HAP-1 (cell line): ENCODE measurements around the gene STX19.
A peak's percentile ranks its signal among the peaks of the same experiment; 100 is the strongest.
"Not testable (repeated sequence)": the region's sequence is repeated elsewhere in the genome, so short reads cannot be mapped to it uniquely, and the experiment has no call there.

Experiments
- DNase-seq, 2 experiments: peaks; one replicate each; pipeline ENCODE4 v3.0.0-alpha.2; 2016 to 2020; ENCODE audit warnings: low spot score in 2 of 2
- H3K27me3 ChIP-seq: fragments of 250-450 bp; sonication (Bioruptor Pico); 2 replicates; pipeline ENCODE4 v1.5.1; 2020; ENCODE audit warnings: low read depth, mild to moderate bottlenecking, moderate library complexity
- H3K36me3 ChIP-seq: fragments of 250-450 bp; sonication (Bioruptor Pico); replicated peaks from 2 replicates; pipeline ENCODE4 v1.5.1; 2020; ENCODE audit warnings: mild to moderate bottlenecking
- H3K4me1 ChIP-seq: fragments of 250-450 bp; sonication (Bioruptor Pico); 2 replicates; pipeline ENCODE4 v1.5.1; 2020; ENCODE audit warnings: mild to moderate bottlenecking
- H3K4me3 ChIP-seq: fragments of 250-450 bp; sonication (Bioruptor Pico); 2 replicates; pipeline ENCODE4 v1.5.1; 2020; ENCODE audit warnings: mild to moderate bottlenecking, moderate library complexity
- H3K9me3 ChIP-seq: fragments of 250-450 bp; sonication (Bioruptor Pico); 2 replicates; pipeline ENCODE4 v1.5.1; 2020; ENCODE audit warnings: mild to moderate bottlenecking, moderate library complexity
- in situ Hi-C: fragments of 300-500 bp; cut with MboI; formaldehyde crosslinking; loops from 3 replicates; pipeline ENCODE4 v1.14.3; 2020; ENCODE audit warnings: low sequenced_read_pairs, inconsistent platforms, mixed read lengths

Gene STX19

GRCh38 chr3:94061297-94061696, 32.9 kb upstream of the STX19 start:
- in situ Hi-C loops = no loop called here
- Histone ChIP-seq H3K9me3 (no peaks in the 10 kb centered on the region), H3K27me3 (no peaks in the 10 kb centered on the region), H3K4me3 (no peak overlapping the region), H3K36me3 (no peaks in the 10 kb centered on the region), H3K4me1 (peaks cover 14% of the 10 kb centered on the region)
- no peak for DNase-seq

- in situ Hi-C loops = no loop called here
- no peak overlapping the region for H3K4me3 ChIP-seq
- no peaks in the 10 kb centered on the region for H3K4me1 ChIP-seq
- no peak for DNase-seq
- no peaks in the 10 kb centered on the region for H3K9me3 ChIP-seq
- no peaks in the 10 kb centered on the region for H3K27me3 ChIP-seq
- H3K36me3 ChIP-seq = no peaks in the 10 kb centered on the region
Observed at GRCh38 chr3:94050546-94050945, 22.1 kb upstream of the STX19 start.

GRCh38 chr3:94049267-94049666, 20.9 kb upstream of the STX19 start:
- Histone ChIP-seq H3K36me3 (no peaks in the 10 kb centered on the region), H3K4me3 (no peak overlapping the region), H3K9me3 (no peaks in the 10 kb centered on the region), H3K27me3 (no peaks in the 10 kb centered on the region), H3K4me1 (no peaks in the 10 kb centered on the region)
- in situ Hi-C loops = no loop called here
- no peak for DNase-seq

- in situ Hi-C loops = no loop called here
- Histone ChIP-seq H3K9me3 (no peaks in the 10 kb centered on the region), H3K36me3 (no peaks in the 10 kb centered on the region), H3K4me3 (no peak overlapping the region), H3K27me3 (no peaks in the 10 kb centered on the region), H3K4me1 (no peaks in the 10 kb centered on the region)
- no peak for DNase-seq
Observed at GRCh38 chr3:94046533-94046932, 18.1 kb upstream of the STX19 start.

- H3K4me1 ChIP-seq, DNase-seq, H3K9me3 ChIP-seq, H3K27me3 ChIP-seq, in situ Hi-C loops, H3K4me3 ChIP-seq, H3K36me3 ChIP-seq: not testable (repeated sequence)
Observed at GRCh38 chr3:94044100-94044936, 15.9 kb upstream of the STX19 start.

GRCh38 chr3:94043285-94043684, 14.9 kb upstream of the STX19 start:
- no peaks in the 10 kb centered on the region for H3K36me3 ChIP-seq
- DNase-seq = no peak
- no peaks in the 10 kb centered on the region for H3K4me1 ChIP-seq
- no peak overlapping the region for H3K4me3 ChIP-seq
- no peaks in the 10 kb centered on the region for H3K27me3 ChIP-seq
- no peaks in the 10 kb centered on the region for H3K9me3 ChIP-seq
- in situ Hi-C loops = no loop called here

- no peaks in the 10 kb centered on the region for H3K27me3 ChIP-seq
- H3K4me3 ChIP-seq = no peak overlapping the region
- H3K9me3 ChIP-seq = no peaks in the 10 kb centered on the region
- no peaks in the 10 kb centered on the region for H3K4me1 ChIP-seq
- peak; percentile 15 to 33 for DNase-seq
- in situ Hi-C loops = no loop called here
- H3K36me3 ChIP-seq = no peaks in the 10 kb centered on the region
Observed at GRCh38 chr3:94036909-94037507, 8.6 kb upstream of the STX19 start.

- in situ Hi-C loops = no loop called here
- H3K9me3 ChIP-seq = no peaks in the 10 kb centered on the region
Observed at GRCh38 chr3:94026623-94027022, 1.8 kb downstream of the STX19 start.

GRCh38 chr3:94024385-94024784, 4.0 kb downstream of the STX19 start:
- Histone ChIP-seq H3K36me3 (no peaks in the 10 kb centered on the region), H3K4me1 (no peaks in the 10 kb centered on the region), H3K4me3 (no peak overlapping the region), H3K27me3 (no peaks in the 10 kb centered on the region), H3K9me3 (no peaks in the 10 kb centered on the region)
- in situ Hi-C loops = no loop called here
- no peak for DNase-seq

More at GRCh38 chr3:94026623-94027022, 1.8 kb downstream of the STX19 start:
- Histone ChIP-seq H3K4me1 (no peaks in the 10 kb centered on the region), H3K36me3 (no peaks in the 10 kb centered on the region), H3K27me3 (no peaks in the 10 kb centered on the region), H3K4me3 (no peak overlapping the region)
- DNase-seq = no peak

- H3K4me3 ChIP-seq = no peak overlapping the region
- H3K9me3 ChIP-seq = no peaks in the 10 kb centered on the region
- H3K27me3 ChIP-seq = no peaks in the 10 kb centered on the region
- H3K36me3 ChIP-seq = no peaks in the 10 kb centered on the region
- in situ Hi-C loops = no loop called here
- no peak for DNase-seq
- H3K4me1 ChIP-seq = no peaks in the 10 kb centered on the region
Observed at GRCh38 chr3:94020293-94020692, 8.1 kb downstream of the STX19 start.

GRCh38 chr3:94019659-94020058, 8.7 kb downstream of the STX19 start:
- H3K4me1 ChIP-seq = no peaks in the 10 kb centered on the region
- H3K36me3 ChIP-seq = no peaks in the 10 kb centered on the region
- no peak overlapping the region for H3K4me3 ChIP-seq
- H3K9me3 ChIP-seq = no peaks in the 10 kb centered on the region
- no peak for DNase-seq
- H3K27me3 ChIP-seq = no peaks in the 10 kb centered on the region
- in situ Hi-C loops = no loop called here

- Histone ChIP-seq H3K36me3 (no peaks in the 10 kb centered on the region), H3K27me3 (no peaks in the 10 kb centered on the region), H3K4me1 (no peaks in the 10 kb centered on the region), H3K4me3 (no peak overlapping the region), H3K9me3 (no peaks in the 10 kb centered on the region)
- DNase-seq = no peak
- in situ Hi-C loops = no loop called here
Observed at GRCh38 chr3:94015025-94015424, 13.4 kb downstream of the STX19 start.

GRCh38 chr3:94012185-94012584, 16.2 kb downstream of the STX19 start:
- H3K4me1 ChIP-seq = peaks cover 3% of the 10 kb centered on the region; the same call in 1 of the 2 replicates
- in situ Hi-C loops = no loop called here
- no peaks in the 10 kb centered on the region for H3K27me3 ChIP-seq
- H3K9me3 ChIP-seq = no peaks in the 10 kb centered on the region
- no peaks in the 10 kb centered on the region for H3K36me3 ChIP-seq
- no peak overlapping the region for H3K4me3 ChIP-seq
- DNase-seq = no peak

GRCh38 chr3:94011233-94011711, 17.1 kb downstream of the STX19 start:
- in situ Hi-C loops = no loop called here
- peaks cover 3% of the 10 kb centered on the region; the same call in 1 of the 2 replicates for H3K4me1 ChIP-seq
- no peak overlapping the region for H3K4me3 ChIP-seq
- H3K27me3 ChIP-seq = no peaks in the 10 kb centered on the region
- no peak for DNase-seq
- H3K9me3 ChIP-seq = no peaks in the 10 kb centered on the region
- no peaks in the 10 kb centered on the region for H3K36me3 ChIP-seq
